GM19324 (cell line): ENCODE data around the gene BCR.

Experiments
- ATAC-seq: cut with Tn5 transposase; IDR thresholded peaks from one replicate; pipeline ENCODE4 v1.9.1; 2021; ENCODE audit warnings: mild to moderate bottlenecking, moderate library complexity; ENCODE audit not compliant: unreplicated experiment, low FRiP score

Gene BCR

GRCh38 chr22:23193882-23194281, 13.6 kb downstream of the BCR start:
- ATAC-seq, result no peak

DNA sequence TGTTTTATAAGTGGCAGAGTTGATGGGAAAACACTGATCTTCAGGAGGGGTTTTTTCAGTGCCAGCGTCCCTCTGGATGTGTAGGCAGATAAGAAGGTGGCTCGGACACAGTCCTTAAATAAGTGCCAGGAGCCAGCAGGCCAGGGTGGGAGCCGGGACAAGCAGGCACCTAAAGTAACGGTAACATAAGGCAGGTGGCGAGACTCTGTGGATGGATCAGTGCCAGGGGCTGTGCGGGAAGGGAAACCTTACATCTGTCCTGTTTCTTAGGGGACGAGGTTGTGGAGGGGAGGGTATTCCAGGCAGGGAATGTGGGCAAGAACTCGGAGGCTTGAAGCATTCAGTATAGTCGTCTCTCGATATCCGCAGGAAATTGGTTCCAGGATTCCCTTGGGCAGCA, 15.9 kb downstream of the BCR start:
- ATAC-seq, result no peak

DNA sequence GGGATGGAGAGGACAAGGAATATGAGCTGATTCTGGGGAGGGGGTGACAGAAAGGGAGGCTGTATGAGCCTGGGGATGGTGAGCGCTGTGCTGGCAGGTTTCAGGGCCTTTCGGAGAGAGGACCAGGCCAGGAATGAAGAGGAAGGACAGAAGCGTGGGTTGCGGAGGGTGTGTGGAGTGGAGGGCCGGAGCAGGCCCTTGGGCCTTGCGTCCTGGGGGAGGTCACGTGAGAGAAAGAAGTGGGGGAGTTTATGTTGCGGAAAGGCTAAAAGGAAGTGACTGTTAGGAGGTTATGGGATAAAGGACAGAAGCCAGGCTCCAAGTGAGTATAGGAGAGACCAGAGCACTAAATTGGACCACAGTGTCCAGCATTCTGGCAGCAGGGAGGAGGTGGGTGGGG, 17.5 kb downstream of the BCR start:
- no peak for ATAC-seq

DNA sequence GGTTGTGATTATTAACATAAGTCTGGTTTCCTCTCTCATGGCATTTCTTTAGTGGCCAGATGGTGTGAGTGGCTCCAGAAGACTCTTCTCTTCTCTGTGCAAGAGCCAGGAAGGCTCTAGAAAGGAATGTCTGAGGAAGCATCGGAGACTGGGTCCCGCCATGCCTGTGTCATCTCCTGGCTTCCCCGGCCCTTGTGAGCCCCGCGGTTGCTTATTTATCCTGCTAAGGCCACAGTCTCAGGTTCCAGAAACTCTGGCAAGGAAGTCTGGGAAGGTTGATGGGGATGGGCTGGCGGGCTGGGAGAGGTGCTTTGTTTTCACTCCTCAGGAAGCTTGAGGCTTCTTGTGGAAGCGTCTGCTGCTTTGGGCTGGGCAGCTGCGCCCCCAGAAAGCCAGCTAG, 18.9 kb downstream of the BCR start:
- ATAC-seq, result no peak

GRCh38 chr22:23200898-23201297, 20.6 kb downstream of the BCR start:
- no peak for ATAC-seq

- no peak for ATAC-seq
These were observed 22.6 kb downstream of the BCR start for GRCh38 chr22:23202812-23203451.

GRCh38 chr22:23203452-23204124, 23.3 kb downstream of the BCR start:
- no peak for ATAC-seq

GRCh38 chr22:23204125-23204488, 23.8 kb downstream of the BCR start:
- ATAC-seq, result no peak

- no peak for ATAC-seq
These were observed 24.3 kb downstream of the BCR start for GRCh38 chr22:23204541-23205157.

DNA sequence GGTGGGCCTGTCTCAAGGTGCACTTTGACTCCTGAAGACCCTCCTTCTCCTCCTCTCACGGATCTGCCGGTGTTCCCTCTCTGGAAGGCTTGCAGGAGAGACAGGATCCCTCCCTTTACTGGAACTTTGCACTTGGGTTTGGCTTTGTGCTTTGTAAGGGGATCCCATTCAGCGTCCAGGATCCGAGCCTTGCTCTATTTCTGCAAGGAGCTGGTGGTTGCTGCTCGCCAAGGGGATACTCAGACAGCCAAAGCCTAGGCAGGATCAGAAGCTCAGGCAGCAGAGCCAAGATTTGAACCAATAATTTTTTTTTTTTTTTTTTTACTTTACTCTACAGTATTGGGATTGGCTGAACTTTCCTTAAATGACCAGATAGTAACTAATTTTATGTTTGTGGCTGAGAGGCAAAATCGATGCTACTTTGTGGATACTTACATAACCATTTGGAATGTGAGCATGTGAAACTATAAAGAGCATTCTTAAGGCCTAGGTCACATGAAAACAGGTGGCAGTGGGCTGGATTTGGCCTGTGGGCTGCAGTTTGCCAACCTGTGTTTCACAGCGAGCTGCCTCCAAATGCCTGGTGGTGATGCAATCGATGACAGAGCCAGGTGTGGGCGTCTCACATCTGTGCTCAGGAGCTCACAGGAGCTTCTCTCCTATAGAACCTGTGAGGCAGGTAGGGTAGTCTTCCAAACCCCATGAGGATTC, 25.2 kb downstream of the BCR start:
- no peak for ATAC-seq

- no peak for ATAC-seq
These were observed 26.6 kb downstream of the BCR start for GRCh38 chr22:23206915-23207314.

GRCh38 chr22:23207729-23208393, 27.6 kb downstream of the BCR start:
- no peak for ATAC-seq

DNA sequence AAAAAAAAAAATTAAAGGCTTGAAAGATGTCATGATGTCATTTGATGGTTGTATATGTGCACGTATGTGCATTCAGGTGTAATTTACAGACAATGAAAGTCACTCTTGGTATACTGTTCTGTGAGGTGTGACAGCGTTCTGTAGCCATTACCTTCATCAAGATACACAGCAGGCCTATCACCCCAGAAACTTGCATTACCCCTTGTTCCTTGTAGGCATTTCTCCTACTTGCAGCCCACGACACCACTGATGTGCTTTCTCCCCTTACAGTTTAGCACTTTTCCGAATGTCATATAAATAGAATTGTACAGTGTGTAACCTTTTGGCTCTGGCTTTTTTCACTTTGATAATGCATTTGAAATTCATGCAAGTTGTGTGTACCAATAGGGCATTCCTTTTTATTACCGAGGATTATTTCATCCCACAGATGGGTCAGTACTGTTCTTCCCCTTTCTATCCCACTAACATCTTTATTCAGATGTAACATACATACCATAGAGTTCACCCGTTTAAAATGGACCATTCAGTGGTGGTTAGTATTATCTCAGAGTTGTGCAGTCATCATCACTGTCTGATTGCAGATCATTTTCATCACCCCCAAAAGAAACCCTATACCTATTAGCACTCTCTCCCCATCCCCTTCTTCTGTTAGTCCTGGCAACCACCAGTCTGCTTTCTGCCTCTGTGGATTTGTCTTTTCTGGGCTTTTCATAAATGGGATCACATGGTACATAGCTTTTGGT, 30.3 kb downstream of the BCR start:
- no peak for ATAC-seq

DNA sequence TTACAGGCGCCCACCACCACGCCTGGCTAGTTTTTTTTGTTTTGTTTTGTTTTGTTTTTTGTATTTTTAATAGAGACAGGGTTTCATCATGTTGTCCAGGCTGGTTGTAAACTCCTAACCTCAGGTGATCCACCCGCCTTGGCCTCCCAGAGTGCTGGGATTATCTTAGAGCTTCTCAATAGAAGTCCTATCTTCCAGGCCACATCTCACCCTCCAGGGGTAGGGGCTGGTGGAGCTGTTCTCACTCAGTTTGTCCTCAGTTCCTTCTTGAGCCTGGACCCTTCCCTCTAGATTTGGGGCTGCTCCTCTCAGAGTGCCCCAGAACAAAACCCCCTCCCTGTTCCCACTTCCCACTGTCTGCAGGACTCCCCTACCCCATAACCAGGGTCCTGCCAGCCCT, 31.3 kb downstream of the BCR start:
- no peak for ATAC-seq

DNA sequence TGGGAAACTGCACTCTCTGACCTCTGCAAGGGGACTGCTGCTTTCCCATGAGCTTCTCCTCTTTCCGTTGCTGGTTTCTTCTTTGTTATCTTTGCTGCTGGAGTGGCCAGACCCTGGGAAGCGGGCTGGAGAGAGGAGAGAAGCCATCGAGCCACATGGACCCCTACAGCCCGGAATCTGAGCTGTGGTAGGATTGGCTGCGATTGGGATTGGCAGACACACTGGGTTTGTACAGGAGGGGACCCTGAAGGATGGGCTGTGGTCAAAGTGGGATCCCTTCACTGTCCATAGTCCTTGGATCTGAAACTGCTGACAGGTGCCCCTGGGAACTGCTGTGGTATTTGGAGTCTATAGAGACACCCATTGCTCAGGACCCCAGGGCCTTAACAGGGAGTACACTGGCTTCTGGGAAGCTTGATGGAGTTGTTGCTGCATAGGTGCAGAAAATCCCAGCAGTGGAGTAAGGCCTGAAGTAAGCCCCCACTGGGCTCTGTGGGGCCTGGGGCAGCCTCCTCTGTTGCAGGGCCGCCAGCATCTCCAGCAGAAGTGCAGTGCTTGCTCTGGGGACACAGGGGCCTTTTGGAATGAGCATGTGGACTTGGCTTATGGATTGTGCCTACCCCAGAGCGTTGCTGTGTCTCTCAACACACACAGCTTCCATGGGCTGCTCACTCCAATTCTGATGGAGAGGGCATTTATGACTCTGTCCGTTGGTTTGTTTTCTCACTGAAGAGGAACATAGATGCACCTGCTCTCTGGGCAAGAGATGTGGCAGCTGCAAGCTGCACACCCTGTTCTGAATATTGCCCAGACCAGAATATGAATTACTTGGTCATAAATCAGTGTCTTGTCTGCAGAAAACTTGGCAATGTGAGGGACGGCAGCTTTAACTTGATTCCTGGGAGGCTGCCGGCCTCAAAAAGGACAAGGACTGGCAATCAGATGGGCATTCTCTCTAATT, 32.0 kb downstream of the BCR start:
- no peak for ATAC-seq

- ATAC-seq, result no peak
These were observed 32.8 kb downstream of the BCR start for GRCh38 chr22:23213022-23213555.

DNA sequence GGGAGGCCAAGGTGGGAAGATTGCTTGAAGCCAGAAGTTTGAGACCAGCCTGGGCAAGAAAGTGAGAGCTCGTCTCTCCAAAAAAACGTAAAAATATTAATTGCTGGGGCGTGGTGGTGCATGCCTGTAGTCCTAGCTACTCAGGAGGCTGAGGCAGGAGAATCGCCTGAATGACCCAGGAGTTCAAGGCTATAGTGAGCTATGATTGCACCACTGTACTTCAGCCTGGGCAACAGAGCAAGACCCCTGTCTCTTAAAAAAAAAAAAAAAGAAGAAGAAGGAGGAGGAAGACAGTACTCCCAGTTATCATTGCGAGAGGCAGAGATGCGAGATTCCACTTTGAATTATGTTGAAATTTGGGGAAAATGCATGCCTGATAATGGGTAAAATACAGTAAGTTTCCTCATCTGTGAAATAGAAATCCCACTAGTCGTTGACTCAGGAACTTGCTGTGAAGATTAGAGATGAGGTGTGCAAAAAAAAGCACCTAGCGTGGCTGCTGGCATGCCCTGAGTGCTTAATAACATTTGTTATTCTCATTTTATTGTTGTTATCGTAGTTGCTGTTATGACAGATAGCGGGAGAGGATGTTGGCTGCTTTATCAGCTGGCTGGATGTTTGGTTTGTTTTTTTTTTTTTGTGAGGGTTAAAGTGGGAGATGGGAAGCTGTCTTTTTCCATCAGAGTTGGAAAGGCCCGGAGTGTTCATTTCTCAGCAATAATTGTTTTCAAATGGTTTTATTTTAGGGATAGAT, 33.4 kb downstream of the BCR start:
- no peak for ATAC-seq

DNA sequence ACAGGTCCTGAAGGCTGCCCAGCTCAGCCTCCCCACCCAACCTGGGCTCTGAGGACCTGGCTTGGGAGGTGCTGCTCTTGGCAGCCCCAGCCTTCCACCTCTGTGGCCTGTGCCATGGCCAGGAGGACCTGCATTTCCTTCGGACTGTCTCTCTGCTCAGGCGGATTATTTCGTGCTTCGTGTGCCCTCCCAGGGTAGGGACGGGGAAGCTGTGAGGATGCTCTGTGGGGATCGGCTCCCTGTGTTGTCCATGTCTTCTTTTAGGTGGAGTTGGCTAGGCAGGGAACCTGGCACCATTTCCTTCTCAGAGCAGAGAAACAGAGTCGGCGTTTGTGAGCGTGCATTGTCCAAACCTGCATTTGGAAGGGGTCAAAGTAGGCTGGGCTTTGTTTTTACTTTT, 34.1 kb downstream of the BCR start:
- ATAC-seq, result no peak
